ENCODE data around the gene EMP1. TPM values are rescaled to one million over a fixed set of nuclear protein-coding genes. Genes with fewer than 3 reads are reported as not detected.

Gene EMP1
- total and polyA plus RNA-seq, 12 donors, result 46.2 to 403 (median 88.5) TPM

- Histone ChIP-seq H3K4me3 (peak overlapping the region in 1 of 10 donors; percentile 5), H3K36me3 (peaks cover 0 to 39% (median 15%) of the 10 kb centered on the region in 9 donors), H3K27ac (peak overlapping the region in 8 of 10 donors; percentile 0 to 77 (median 34)), H3K27me3 (no peaks in the 10 kb centered on the region), H3K4me1 (peaks cover 18 to 75% (median 68%) of the 10 kb centered on the region in 9 donors), H3K9me3 (no peaks in the 10 kb centered on the region)
- 57 to 63% methylated on average over 7 of the region's 7 CpGs for WGBS, 2 donors
- intact Hi-C loops (cut with DNase I), result loop anchor here (2.0 to 10.0 kb wide), 11 partner anchors 111 to 405 kb away; partner anchors contain the start of gene HEBP1 (in 4 of the 10)
- no peak for DNase-seq
- peak in 3 of 8 donors; percentile 11 to 18 (median 13) for ATAC-seq
- no peak for TF ChIP-seq CTCF (IDR thresholded peaks at IDR 0.05)
Observed at GRCh38 chr12:13209436-13210235, 13.1 kb downstream of the EMP1 start.

DNA sequence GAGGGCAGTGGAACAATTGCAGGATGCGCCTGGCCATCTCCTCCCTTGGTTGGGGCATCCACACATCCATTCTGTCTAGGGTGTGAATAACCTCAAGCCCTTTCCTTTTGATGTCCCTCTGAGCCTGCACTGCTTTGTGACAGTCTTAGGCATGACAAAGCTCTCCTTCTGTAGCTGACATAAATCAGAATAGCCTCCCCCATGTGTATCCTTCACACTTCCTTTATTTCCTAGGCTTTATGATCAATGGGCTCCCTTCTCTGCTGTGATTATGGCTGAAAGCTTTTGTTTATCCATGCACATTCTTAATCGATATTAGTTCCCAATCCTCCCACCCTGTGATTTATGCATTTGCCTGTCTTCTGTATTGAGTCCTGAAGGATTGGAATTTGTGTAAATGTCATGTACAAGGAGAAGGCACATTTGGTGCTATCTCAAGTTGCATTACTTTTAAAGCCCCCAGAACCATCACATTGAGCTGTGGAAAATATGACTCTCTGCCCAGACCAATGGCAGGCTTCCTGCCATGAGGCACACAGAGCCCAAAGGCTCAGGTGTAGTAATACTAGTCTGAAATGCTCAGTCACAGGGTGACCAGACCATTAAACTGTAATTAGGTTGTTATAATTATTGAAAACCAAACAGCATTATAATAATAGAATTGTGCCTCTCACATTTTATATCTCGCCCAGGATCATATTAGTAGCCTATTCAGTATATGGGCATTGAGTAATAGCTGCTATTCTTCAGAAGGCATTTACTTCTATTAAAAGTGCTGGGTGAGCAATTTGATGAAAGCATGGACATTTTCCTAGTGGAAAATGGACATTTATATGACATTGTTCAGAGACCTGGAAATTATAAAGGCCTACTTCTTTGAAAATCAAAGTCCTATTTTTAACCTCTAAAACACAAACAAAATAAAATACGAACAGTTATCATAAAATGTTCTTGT lies 14.0 kb downstream of the EMP1 start:
- no peak for DNase-seq
- 69 to 82% methylated on average over 4 of the region's 4 CpGs for WGBS, 2 donors
- Histone ChIP-seq H3K36me3 (peaks cover 0 to 46% (median 16%) of the 10 kb centered on the region in 9 donors), H3K4me1 (peaks cover 18 to 66% (median 63%) of the 10 kb centered on the region in 9 donors), H3K9me3 (no peaks in the 10 kb centered on the region), H3K27ac (peak overlapping the region in 6 of 10 donors; percentile 0 to 77 (median 44)), H3K27me3 (no peaks in the 10 kb centered on the region), H3K4me3 (no peak overlapping the region)
- intact Hi-C loops (cut with DNase I), result loop anchor here in 9 of 10 donors (2.0 to 10.0 kb wide), 8 partner anchors 113 to 296 kb away; partner anchors contain the start of gene HEBP1 (in 3 of the 9)
- ATAC-seq, result peak in 1 of 8 donors; percentile 13
- TF ChIP-seq CTCF (IDR thresholded peaks at IDR 0.05), result no peak

DNA sequence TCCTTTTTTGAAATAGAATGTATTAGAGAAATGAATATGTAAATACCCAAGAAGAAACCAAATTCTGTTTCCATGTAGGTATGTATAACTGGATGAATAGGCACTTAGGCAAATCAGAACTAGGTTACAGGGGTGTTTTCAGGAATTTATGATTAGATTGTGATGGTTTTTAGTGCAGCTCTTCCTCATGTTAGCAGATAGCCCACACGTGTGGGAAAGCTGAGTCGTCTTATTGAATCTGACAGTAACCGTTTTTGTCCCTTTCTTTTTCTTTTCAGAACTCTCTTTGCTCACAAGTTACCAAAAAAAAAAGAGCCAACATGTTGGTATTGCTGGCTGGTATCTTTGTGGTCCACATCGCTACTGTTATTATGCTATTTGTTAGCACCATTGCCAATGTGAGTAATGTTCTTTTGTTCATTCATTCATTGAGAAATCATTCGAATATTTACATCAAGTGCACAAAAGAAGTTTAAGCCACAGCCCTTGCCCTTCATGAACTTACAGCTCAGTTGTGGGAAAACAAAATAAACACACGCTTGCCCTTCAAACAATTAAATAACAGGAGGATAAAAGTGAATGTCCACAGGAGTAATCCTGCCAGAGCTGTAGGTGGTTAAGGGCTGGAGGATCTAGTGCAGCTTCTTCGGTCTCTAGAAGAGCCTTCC lies 14.8 kb downstream of the EMP1 start:
- WGBS, 2 donors, result 70 to 74% methylated on average over 7 of the region's 7 CpGs
- DNase-seq, result no peak
- intact Hi-C loops (cut with DNase I), result loop anchor here in 9 of 10 donors (2.0 to 10.0 kb wide), 8 partner anchors 114 to 297 kb away; partner anchors contain the start of gene HEBP1 (in 3 of the 9)
- no peak overlapping the region for H3K4me3 ChIP-seq
- peak overlapping the region in 3 of 10 donors; percentile 29 to 36 (median 34) for H3K27ac ChIP-seq
- no peaks in the 10 kb centered on the region for H3K27me3 ChIP-seq
- ATAC-seq, result no peak
- no peak for TF ChIP-seq CTCF (IDR thresholded peaks at IDR 0.05)
- no peaks in the 10 kb centered on the region for H3K9me3 ChIP-seq
- H3K4me1 ChIP-seq, result peaks cover 11 to 58% (median 55%) of the 10 kb centered on the region in 9 donors
- H3K36me3 ChIP-seq, result peaks cover 0 to 54% (median 24%) of the 10 kb centered on the region in 9 donors
